HG03039 (cell line): Measurements from ENCODE around the gene PXMP4.

Source experiments
- ATAC-seq: cut with Tn5 transposase; IDR thresholded peaks from one replicate; pipeline ENCODE4 v1.9.1; 2021; ENCODE audit warnings: mild to moderate bottlenecking, moderate library complexity; ENCODE audit not compliant: unreplicated experiment

The PXMP4 gene

DNA sequence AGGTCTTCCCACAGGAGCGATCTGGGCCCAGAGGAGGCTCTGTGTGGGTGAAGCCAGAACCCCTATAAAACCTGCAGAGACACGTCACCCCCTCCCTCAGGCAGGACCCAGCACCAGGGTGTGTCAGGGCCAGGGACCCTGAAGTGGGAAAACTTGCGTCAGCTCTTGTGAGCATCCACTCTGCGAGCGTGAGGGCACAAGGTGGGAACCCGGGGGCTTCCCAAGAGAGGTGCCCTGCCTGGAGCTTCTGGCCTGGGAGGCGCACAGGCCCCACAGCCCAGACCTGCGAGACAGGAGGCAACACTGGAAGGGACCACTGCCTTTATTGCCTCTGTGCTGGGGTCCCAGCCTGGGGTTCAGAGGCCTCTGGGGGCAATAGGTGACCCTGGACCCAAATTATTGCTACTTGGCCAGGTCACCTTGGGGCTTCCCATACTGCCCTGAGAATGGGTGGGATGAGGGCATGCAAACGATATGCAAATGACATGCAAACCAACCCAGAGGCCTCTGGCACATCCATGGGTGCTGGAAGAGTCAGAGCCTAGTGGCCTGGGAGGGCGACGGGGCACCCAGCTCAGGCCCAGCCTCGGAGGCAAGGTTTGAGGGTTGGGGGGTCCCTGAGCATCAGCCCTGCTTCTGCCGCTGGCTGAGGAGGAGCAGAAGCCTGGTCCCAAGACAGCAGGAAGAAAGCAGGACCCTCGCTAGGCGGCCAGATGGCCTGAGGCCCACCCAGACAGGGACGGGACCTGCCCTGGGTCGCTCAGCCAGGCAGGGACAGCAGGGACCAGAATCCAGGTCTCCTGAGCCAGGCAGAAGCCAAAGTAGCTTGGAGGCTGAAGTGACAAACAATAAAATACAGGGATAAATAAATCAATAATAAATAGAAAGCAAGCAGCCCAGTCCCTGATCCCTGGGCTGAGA lies 63.1 kb downstream of the PXMP4 start:
- no peak for ATAC-seq

DNA sequence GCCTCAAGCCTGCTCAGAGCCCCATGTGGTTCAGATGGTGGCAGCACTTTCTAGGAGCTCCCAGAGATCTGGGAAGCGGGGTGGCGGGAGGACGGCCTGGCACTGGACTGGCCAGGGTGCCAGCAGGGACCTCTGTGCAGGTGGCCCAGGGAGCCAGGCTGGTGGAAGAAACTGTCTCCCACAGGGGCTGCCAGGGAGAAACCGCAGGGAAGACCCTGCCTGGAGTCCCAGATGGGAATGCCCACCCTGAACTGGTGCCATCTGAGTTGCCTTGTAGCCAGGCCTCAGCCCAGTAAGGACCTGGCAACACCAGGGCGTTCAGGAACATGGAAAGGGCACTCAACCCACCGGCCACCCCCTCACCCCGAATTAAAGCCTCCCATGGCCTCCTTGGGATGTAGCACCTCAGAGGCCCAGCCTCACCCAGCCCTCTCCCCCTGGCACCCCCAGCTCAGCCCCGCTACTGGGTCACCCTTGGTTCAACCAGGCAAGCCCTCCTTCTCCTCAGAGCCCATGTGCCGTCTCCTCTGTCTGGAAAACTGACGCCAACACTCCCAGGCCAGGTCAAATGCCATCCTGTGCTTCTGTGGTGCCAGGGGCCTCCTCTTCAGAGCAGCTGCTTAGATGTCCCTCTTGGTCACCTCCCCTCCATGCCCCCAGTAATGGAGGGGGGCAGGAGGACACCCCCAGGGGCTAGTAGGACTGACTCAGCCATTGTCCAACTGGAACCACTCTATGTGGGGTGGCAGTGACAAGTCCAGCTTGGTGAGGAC lies 63.9 kb downstream of the PXMP4 start:
- no peak for ATAC-seq

DNA sequence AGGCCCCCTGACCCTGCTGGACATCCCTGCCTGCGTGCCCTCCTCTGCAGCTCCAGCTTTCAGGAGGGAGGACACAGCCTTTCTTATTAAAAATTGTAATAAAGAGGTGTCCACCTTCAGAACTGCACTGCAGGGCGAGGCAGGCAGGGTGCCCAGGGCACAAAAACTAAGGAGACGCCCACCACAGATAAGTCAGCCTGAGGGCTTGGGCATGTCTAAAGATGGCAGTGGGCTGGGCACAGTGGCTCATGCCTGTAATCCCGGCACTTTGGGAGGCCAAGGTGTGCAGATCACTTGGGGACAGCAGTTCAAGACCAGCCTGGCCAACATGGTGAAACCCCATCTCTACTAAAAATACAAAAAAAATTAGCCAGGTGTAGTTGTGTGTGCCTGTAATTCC lies 64.9 kb downstream of the PXMP4 start:
- ATAC-seq, result no peak

DNA sequence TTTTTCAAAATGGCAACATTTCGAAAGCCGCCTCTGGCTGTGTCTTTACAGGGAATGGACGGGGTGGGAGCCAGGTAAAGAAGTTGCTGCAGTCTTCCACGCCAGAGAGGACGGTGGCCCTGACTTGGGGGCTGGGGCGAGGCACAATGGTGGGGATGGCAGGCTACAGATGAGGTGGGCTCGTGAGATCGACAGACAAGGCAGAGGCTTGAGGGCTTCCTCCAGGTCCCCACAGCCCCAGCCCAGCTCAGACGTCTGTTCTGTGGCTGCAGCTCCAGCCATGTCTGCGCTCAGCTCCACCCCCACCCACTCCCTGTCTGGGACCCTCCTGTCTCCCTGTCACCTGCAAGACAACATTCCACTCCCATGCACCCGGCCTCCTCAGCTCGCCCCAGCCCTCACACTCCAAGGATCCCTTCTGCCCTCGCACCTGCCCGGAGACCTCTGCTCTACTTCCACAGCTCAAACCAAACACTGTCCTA lies 65.4 kb downstream of the PXMP4 start:
- no peak for ATAC-seq

DNA sequence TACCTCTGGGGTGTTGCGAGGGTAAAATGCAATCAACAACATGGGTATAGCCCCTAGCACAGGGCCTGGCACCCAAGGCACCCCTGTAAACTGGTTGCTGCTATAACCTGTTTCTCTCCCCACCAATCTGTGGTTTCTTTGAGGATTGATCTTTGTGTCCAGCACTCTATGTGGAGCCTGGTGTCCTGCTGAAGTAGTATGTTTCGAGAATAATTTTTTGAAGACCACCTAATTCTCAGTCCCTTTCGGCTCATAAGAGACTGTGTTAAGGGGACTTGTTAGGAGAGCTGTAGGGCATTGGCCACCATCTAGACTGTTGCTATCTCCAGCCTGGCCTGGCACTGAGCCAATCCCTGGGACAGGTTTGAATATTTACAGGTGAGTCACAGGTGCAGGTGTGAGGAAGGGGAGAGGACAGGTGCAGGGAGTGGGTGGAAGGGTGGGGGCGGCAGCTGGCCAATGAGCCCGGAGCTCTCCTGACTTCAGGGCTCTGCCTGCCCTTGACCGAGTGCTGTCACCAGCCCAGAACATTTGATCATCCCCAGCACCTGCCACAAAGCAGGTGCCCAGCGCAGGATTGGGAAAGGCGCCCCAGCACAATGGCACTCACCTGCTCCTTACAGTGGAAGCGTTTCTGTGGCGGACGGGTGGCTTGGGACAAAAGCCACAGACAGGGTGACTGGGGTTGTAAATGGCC lies 66.1 kb downstream of the PXMP4 start:
- ATAC-seq, result no peak

DNA sequence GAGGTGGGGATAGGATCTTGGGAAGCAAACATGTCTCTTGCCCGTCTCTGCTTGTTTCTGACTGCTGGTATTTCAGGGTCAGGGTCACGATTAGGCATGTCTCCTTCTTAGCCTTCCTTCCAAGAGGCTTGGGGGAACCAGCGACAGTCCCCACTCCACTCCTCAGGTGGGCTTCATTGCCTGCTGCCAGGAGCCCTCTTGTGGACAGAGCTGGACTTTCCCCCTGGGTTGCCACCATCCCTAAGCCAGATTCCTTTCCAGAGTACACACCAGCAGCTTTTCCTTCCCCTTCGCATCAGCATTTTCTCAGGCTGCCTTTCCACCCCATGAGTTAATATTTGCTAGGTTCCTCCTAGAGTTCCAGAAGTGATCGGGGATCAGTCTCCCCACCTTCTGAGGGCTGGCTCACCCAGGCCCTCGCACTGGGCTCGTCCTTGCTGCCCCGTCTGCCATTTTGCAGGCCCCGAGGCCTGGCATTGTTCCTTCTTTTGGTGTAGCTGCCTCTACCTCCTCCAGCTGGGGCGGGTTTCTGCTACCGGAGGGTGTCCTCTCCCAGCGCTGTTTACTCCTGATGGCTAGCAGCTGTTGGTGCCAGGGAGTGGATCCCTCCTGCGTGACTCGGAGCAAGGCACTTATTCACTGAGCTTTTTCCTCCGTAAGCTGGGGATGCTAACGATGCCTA lies 66.8 kb downstream of the PXMP4 start:
- ATAC-seq, result no peak
